ENCODE results near the gene MBP.
A peak's percentile ranks its signal among the peaks of the same experiment; 100 is the strongest.

MBP gene

GRCh38 chr18:77084688-77085035 lies 47.9 kb downstream of the MBP start:
- Histone ChIP-seq H3K9me2 (ENCODE audit: low read depth, low read length) (no peaks in the 10 kb centered on the region), H3K9me3 (ENCODE audit: low read length) (no peaks in the 10 kb centered on the region), H3K4me1 (ENCODE audit: insufficient read depth, low read length, severe bottlenecking) (peaks cover 29% of the 10 kb centered on the region), H4K20me1 (ENCODE audit: insufficient read depth, low read length) (no peaks in the 10 kb centered on the region), H2AFZ (ENCODE audit: low read length) (no peak overlapping the region), H3K4me3 (ENCODE audit: low read depth, low read length, poor library complexity, severe bottlenecking) (no peak overlapping the region), H3K27me3 (ENCODE audit: insufficient read depth, low read length) (no peaks in the 10 kb centered on the region), H3K36me3 (ENCODE audit: insufficient read depth, low read length) (peaks cover 45% of the 10 kb centered on the region), H3K27ac (ENCODE audit: low read depth, low read length, poor library complexity, severe bottlenecking) (peak overlapping the region; percentile 8), H3K4me2 (ENCODE audit: low read length) (no peak overlapping the region), H3K79me2 (ENCODE audit: insufficient read depth, low read length) (peaks cover 15% of the 10 kb centered on the region), H3K9ac (ENCODE audit: low read length) (no peak overlapping the region), H3F3A (ENCODE audit: insufficient read depth, low read length) (no peaks in the 10 kb centered on the region)
- TF ChIP-seq EZH2 (IDR thresholded peaks at IDR 0.05; ENCODE audit: borderline replicate concordance, low read length) (no peak), CTCF (IDR thresholded peaks at IDR 0.05; ENCODE audit: low read length) (no peak)

GRCh38 chr18:77082316-77082955 lies 50.1 kb downstream of the MBP start:
- Histone ChIP-seq H3K9ac (ENCODE audit: low read length) (no peak overlapping the region), H3F3A (ENCODE audit: insufficient read depth, low read length) (no peaks in the 10 kb centered on the region), H3K4me2 (ENCODE audit: low read length) (no peak overlapping the region), H3K36me3 (ENCODE audit: insufficient read depth, low read length) (peaks cover 33% of the 10 kb centered on the region), H3K27me3 (ENCODE audit: insufficient read depth, low read length) (no peaks in the 10 kb centered on the region), H3K9me2 (ENCODE audit: low read depth, low read length) (no peaks in the 10 kb centered on the region), H3K4me3 (ENCODE audit: low read depth, low read length, poor library complexity, severe bottlenecking) (no peak overlapping the region), H4K20me1 (ENCODE audit: insufficient read depth, low read length) (no peaks in the 10 kb centered on the region), H3K27ac (ENCODE audit: low read depth, low read length, poor library complexity, severe bottlenecking) (no peak overlapping the region), H3K4me1 (ENCODE audit: insufficient read depth, low read length, severe bottlenecking) (peaks cover 20% of the 10 kb centered on the region), H3K79me2 (ENCODE audit: insufficient read depth, low read length) (peaks cover 19% of the 10 kb centered on the region), H3K9me3 (ENCODE audit: low read length) (no peaks in the 10 kb centered on the region), H2AFZ (ENCODE audit: low read length) (no peak overlapping the region)
- no peak for TF ChIP-seq CTCF (IDR thresholded peaks at IDR 0.05; ENCODE audit: low read length)
- TF ChIP-seq EZH2 (IDR thresholded peaks at IDR 0.05; ENCODE audit: borderline replicate concordance, low read length), result no peak

GRCh38 chr18:77081390-77081778 lies 51.2 kb downstream of the MBP start:
- Histone ChIP-seq H3K27me3 (ENCODE audit: insufficient read depth, low read length) (no peaks in the 10 kb centered on the region), H3K36me3 (ENCODE audit: insufficient read depth, low read length) (peaks cover 23% of the 10 kb centered on the region), H3K27ac (ENCODE audit: low read depth, low read length, poor library complexity, severe bottlenecking) (peak overlapping the region; percentile 87), H3K4me3 (ENCODE audit: low read depth, low read length, poor library complexity, severe bottlenecking) (no peak overlapping the region), H3F3A (ENCODE audit: insufficient read depth, low read length) (no peaks in the 10 kb centered on the region), H4K20me1 (ENCODE audit: insufficient read depth, low read length) (no peaks in the 10 kb centered on the region), H3K79me2 (ENCODE audit: insufficient read depth, low read length) (peaks cover 19% of the 10 kb centered on the region), H3K9me3 (ENCODE audit: low read length) (no peaks in the 10 kb centered on the region), H3K9me2 (ENCODE audit: low read depth, low read length) (no peaks in the 10 kb centered on the region), H3K4me1 (ENCODE audit: insufficient read depth, low read length, severe bottlenecking) (peaks cover 23% of the 10 kb centered on the region), H2AFZ (ENCODE audit: low read length) (no peak overlapping the region), H3K9ac (ENCODE audit: low read length) (no peak overlapping the region), H3K4me2 (ENCODE audit: low read length) (no peak overlapping the region)
- TF ChIP-seq CTCF (IDR thresholded peaks at IDR 0.05; ENCODE audit: low read length), result no peak
- TF ChIP-seq EZH2 (IDR thresholded peaks at IDR 0.05; ENCODE audit: borderline replicate concordance, low read length), result no peak
